ENCODE results near the gene ANXA4. TPM values are rescaled to one million over a fixed set of nuclear protein-coding genes. Genes with fewer than 3 reads are reported as not detected.
A peak's percentile ranks its signal among the peaks of the same experiment; 100 is the strongest.

The ANXA4 gene
- total and polyA plus RNA-seq, 2 of the 13 experiments (the other 11 are each of a cell fraction or from before 2014, with no cell fraction given): 155 to 168 TPM

DNA sequence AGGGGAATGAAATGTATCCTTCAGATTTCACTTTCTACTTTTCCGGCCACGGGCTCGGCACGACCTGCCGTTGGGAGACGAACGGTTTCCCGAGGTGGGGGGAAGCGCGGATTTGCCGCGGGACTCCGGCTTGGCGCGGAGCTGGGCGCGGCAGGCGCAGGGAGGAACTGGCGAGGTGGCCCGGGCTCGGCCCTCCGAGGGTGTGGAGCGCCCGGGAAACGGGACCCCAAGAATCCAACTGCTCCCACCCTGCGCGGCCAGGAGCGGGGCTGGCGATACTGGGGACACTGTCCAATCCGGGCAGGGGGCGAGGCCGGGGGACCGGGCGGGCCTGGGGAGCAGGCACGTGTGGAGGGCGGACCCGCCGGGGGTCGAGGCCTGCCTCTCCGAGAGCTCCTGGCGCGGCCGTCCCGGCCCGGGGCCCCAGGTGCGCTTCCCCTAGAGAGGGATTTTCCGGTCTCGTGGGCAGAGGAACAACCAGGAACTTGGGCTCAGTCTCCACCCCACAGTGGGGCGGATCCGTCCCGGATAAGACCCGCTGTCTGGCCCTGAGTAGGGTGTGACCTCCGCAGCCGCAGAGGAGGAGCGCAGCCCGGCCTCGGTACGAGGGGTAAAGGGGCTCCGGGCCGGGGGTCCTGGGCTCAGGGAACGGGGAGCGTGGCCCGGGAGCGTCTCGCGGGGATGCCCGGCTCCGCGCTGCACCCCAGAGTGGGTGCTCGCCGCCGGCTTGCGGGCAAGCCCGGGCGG, at the start of gene ANXA4 (continued):
- TF ChIP-seq, protein P1, sequence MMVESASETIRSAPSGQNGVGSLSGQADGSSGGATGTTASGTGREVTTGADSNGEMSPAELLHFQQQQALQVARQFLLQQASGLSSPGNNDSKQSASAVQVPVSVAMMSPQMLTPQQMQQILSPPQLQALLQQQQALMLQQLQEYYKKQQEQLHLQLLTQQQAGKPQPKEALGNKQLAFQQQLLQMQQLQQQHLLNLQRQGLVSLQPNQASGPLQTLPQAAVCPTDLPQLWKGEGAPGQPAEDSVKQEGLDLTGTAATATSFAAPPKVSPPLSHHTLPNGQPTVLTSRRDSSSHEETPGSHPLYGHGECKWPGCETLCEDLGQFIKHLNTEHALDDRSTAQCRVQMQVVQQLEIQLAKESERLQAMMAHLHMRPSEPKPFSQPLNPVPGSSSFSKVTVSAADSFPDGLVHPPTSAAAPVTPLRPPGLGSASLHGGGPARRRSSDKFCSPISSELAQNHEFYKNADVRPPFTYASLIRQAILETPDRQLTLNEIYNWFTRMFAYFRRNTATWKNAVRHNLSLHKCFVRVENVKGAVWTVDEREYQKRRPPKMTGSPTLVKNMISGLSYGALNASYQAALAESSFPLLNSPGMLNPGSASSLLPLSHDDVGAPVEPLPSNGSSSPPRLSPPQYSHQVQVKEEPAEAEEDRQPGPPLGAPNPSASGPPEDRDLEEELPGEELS (CRISPR knock-in tag; IDR thresholded peaks at IDR 0.05): peak; percentile 54; the same call in 1 of the 2 replicates
- TF ChIP-seq ZNF556 (CRISPR knock-in tag; IDR thresholded peaks at IDR 0.05; ENCODE audit: borderline replicate concordance) (peak; percentile 90; the same call in 1 of the 2 replicates), ZNF709 (CRISPR knock-in tag; IDR thresholded peaks at IDR 0.05) (peak; percentile 96; the same call in 1 of the 2 replicates), FOXK1 (CRISPR knock-in tag; IDR thresholded peaks at IDR 0.05; ENCODE audit: borderline replicate concordance, low read depth) (peak; percentile 32; the same call in 1 of the 2 replicates), ZNF7 (CRISPR knock-in tag; IDR thresholded peaks at IDR 0.05) (no peak), ZFAT (CRISPR knock-in tag; conservative IDR thresholded peaks at IDR 0.05) (no peak), ZNF674 (CRISPR knock-in tag; IDR thresholded peaks at IDR 0.05; ENCODE audit: low read depth) (peak; percentile 98), ZNF530 (CRISPR knock-in tag; IDR thresholded peaks at IDR 0.05; ENCODE audit: low read depth) (no peak), TEAD3 (CRISPR knock-in tag; optimal IDR thresholded peaks at IDR 0.05; ENCODE audit: borderline replicate concordance) (peak; percentile 11), ZNF326 (CRISPR knock-in tag; IDR thresholded peaks at IDR 0.05; ENCODE audit: borderline replicate concordance) (no peak), ZNF143 (CRISPR knock-in tag; IDR thresholded peaks at IDR 0.05) (peak; percentile 50), MATR3 (CRISPR knock-in tag; IDR thresholded peaks at IDR 0.05) (no peak)
- TF ChIP-seq, protein P2, sequence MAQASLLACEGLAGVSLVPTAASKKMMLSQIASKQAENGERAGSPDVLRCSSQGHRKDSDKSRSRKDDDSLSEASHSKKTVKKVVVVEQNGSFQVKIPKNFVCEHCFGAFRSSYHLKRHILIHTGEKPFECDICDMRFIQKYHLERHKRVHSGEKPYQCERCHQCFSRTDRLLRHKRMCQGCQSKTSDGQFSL (CRISPR knock-in tag; IDR thresholded peaks at IDR 0.05): peak; percentile 55
- TF ChIP-seq, protein P3, sequence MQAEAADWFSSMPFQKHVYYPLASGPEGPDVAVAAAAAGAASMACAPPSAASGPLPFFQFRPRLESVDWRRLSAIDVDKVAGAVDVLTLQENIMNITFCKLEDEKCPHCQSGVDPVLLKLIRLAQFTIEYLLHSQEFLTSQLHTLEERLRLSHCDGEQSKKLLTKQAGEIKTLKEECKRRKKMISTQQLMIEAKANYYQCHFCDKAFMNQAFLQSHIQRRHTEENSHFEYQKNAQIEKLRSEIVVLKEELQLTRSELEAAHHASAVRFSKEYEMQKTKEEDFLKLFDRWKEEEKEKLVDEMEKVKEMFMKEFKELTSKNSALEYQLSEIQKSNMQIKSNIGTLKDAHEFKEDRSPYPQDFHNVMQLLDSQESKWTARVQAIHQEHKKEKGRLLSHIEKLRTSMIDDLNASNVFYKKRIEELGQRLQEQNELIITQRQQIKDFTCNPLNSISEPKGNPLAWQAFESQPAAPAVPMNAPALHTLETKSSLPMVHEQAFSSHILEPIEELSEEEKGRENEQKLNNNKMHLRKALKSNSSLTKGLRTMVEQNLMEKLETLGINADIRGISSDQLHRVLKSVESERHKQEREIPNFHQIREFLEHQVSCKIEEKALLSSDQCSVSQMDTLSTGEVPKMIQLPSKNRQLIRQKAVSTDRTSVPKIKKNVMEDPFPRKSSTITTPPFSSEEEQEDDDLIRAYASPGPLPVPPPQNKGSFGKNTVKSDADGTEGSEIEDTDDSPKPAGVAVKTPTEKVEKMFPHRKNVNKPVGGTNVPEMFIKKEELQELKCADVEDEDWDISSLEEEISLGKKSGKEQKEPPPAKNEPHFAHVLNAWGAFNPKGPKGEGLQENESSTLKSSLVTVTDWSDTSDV (CRISPR knock-in tag; IDR thresholded peaks at IDR 0.05): peak; percentile 63
- TF ChIP-seq, protein P4, sequence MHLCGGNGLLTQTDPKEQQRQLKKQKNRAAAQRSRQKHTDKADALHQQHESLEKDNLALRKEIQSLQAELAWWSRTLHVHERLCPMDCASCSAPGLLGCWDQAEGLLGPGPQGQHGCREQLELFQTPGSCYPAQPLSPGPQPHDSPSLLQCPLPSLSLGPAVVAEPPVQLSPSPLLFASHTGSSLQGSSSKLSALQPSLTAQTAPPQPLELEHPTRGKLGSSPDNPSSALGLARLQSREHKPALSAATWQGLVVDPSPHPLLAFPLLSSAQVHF (CRISPR knock-in tag; IDR thresholded peaks at IDR 0.05): no peak
- TF ChIP-seq, protein P5, sequence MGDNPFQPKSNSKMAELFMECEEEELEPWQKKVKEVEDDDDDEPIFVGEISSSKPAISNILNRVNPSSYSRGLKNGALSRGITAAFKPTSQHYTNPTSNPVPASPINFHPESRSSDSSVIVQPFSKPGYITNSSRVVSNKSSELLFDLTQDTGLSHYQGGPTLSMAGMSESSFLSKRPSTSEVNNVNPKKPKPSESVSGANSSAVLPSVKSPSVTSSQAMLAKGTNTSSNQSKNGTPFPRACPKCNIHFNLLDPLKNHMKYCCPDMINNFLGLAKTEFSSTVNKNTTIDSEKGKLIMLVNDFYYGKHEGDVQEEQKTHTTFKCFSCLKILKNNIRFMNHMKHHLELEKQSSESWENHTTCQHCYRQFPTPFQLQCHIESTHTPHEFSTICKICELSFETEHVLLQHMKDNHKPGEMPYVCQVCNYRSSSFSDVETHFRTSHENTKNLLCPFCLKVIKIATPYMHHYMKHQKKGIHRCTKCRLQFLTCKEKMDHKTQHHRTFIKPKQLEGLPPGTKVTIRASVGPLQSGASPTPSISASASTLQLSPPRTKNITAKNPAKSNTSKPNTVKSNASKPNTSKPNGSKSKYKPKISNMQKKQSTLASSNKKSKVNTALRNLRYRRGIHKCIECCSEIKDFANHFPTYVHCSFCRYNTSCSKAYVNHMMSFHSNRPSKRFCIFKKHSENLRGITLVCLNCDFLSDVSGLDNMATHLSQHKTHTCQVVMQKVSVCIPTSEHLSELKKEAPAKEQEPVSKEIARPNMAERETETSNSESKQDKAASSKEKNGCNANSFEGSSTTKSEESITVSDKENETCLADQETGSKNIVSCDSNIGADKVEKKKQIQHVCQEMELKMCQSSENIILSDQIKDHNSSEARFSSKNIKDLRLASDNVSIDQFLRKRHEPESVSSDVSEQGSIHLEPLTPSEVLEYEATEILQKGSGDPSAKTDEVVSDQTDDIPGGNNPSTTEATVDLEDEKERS (CRISPR knock-in tag; IDR thresholded peaks at IDR 0.05): 0 out of 2 replicates have a peak, but pooled peaks have one; percentile 49
- TF ChIP-seq, protein P6, sequence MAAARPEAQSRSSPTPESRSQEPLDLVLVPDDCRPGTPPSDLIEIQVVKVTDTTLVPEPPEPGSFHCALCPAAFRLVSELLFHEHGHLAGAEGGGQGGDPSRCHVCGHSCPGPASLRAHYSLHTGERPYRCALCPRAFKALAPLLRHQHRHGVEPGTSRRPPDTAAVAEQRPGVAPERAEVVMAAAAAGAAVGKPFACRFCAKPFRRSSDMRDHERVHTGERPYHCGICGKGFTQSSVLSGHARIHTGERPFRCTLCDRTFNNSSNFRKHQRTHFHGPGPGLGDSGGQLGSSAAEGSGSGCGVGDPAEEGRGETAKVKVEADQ (CRISPR knock-in tag; IDR thresholded peaks at IDR 0.05; ENCODE audit: borderline replicate concordance): no peak; the same call in 1 of the 2 replicates
- TF ChIP-seq, protein P7, sequence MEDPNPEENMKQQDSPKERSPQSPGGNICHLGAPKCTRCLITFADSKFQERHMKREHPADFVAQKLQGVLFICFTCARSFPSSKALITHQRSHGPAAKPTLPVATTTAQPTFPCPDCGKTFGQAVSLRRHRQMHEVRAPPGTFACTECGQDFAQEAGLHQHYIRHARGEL (CRISPR knock-in tag; IDR thresholded peaks at IDR 0.05): peak; percentile 84; the same call in 1 of the 2 replicates

All from HepG2 (cell line).